Activated CD4-positive, alpha-beta T cell treated with anti-CD3 and anti-CD28 coated beads for 24 hours (primary cell): Measurements from ENCODE around the gene LRMDA.

ENCODE experiments used
- DNase-seq, 2 donors: peaks; one replicate each; pipeline ENCODE4 v3.0.0-alpha.2; 2020; ENCODE audit warnings: low read depth in 2 of 2

The LRMDA gene

DNA sequence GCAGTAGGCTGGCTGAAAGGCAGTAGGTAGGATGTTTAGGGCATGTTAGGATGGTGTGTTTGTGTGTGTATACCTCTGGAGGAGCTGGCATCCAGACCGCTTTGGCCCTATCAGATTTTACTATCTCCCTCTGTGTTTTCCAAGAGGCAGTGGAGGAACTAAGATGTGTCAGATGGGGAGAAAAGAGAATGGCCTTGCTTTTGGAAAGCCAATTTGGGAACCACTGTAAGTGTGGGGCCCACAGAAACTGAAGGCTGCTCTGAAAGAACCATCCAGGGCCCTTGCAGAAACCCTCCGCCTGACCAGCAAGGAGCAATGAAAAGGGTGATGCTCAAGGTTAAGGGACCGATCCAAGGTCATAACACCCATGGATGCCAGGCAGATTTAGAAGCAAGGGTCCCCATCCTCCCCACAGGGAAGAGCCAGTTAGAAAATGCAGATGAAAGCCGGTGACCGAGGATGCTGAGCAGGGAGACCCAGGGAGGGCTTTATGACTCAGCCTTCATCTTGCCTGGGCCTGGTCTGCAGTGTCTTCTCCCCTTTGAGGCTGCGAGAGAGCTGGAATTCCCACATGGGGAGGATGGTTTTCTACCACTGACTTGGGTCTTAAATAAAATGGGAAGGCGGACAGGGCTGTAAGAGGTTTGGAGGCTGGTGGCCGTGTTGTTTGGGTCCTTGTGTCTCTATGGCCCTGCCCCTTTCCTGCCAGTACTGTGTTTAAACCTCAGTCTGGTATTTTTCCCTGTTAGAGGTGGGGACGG, 275.8 kb downstream of the LRMDA start:
- DNase-seq, result no peak

DNA sequence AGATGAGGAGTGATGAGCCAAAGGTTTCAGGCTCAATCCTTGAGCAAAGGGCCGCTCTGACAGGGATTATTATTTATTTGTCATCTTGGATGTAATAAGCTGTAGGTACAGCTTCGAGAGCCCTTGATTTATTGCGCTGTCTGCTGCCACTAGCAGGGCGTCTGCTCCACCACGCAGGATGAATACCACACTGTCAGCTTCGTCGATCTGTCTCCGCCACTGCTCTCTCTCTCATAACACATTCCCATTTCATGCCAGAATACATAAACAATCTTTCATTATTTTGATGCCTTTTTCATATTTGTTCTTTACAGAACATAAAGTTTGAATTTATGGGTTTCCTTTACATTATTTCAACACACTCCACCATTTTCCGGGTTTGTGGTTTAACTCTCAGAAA, 276.6 kb downstream of the LRMDA start:
- DNase-seq, result no peak

DNA sequence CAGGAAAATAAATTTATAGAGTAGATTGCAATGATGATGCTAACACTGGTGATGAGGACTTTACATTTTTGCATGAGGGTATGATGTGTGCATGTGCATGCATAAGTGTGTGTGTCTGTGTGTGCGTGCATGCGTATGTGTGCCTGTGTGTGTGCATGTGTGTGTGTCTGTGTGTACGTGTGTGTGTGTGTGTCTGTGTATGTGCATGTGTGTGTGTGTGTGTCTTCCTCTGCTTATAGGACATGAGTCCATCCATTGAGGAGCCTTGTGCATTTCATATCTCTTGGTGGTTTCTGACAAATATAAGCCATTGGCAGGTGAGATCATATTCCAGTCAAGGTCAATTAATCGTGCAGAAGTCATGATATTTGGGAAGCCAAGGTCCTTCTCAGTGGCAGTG, 277.8 kb downstream of the LRMDA start:
- no peak for DNase-seq

DNA sequence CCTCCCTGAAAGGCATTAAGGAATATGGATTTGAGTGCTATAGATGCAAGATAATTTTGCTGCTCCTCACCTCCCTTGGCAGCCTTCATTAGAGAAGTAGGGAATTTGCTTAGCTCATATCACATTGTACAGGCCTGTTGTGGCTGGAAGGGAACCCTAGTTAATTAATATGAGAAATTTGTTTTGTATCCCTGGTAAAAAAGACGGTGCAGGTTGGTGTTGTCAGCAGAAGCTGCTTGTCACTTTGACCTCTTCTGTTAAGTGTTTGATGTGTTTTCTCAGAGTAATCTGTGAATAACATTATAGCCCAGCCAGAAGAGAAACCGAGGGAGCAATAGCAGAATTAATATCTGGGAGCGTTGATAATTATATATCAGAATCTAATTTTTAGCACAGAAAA, 278.4 kb downstream of the LRMDA start:
- DNase-seq, result no peak

DNA sequence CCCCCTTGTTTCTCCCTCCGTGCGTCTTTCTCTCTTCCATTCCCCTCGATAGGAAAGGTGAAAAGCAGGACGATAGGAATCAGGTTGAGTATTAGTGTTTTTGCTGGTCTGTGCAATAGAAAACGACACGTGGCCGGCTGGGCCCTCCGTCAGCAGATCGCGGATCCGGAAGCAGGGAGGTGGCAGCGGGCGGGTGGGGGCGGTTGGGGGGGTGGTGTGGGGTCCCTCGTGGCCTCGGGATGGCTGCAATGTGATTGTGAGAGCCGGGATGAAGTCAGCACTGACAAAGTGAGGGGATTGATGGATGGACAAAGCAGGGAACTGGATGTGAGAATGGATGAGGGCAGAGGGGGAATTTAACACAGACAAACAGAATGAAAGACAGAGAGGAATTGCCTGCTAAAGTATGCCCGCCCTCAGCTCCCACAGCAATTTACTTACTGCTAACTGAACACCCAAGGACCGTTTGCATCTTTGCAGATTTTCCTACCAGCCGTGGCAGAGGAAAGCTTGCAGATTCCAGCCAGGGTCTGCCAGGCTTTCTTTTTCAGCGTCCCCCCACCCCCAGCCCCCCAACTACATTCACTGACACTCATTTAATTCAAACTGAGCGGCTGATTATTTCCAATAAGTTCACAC, 280.9 kb downstream of the LRMDA start:
- no peak for DNase-seq

DNA sequence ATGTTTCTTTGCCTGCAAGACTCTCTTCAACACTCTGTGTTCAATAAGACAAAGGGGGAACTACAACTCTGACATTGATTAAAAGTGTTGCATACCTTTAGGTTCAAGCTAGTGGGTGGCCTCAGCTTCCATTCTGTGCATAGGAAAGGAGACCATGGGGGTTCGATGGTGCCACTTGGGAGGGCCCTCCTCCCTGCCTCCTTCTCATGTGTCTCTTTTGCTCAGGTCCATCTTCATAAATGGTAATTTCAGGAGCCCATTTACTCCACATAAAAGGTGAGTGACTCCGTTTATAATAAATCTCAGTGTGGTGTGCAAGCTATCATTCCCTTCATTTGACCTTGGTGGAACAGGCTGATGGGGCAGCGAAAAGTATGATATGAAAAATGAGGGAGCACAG, 285.1 kb downstream of the LRMDA start:
- DNase-seq, result no peak

DNA sequence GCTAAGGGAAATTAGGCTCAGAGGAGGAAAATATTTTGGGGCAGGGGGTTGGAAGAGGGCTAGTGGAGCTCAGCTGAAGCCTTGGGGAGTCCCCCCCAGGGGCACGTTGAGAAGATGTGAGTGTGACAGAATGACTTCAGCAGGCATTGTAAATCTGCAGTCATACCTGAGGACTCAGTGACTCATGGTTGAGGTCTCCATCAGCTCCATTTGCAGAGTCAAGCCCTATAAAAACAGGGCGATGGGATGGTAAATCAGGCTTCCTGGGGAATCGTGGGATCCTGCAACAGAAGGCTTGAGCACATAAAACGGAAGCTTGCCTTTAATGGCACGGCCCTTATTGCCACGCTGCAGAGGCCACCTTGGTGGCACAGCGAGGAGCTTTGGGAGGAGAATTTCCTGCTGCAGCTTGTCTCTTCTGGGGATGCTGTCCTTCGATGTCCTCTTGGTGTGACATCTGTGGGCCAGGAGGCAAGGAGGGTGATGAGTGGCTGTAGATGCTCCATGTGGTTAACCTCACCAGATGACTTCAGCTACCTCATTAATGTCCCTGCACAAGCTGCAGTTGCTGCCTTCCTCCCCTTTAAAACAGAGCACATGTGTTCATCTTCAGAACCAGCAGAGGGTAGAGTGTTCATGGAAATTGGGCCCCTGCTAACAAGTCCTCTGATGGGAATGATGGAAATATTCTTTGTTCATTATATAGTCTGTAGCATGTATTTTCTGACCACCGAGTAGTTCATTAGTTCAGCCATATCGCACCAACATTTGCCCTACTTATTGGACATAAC, 285.9 kb downstream of the LRMDA start:
- no peak for DNase-seq

DNA sequence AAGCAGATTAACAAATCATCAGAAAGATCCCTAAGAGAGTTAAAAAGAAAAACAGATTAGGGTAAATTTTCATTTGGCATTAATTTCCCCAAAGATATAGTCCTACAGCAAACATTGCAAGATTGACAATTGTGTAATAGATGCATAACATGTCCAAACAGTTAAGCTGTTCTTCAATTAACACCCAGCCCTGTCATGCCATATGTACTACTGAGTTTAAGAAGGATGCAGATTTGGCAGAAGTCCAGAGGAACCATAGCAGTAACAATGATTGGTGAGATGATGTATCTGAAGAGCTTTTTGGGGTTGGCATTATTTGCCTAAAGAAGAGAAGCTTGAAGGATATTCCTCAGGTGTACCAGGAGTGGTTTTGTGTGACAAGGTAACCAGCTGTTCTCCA, 287.6 kb downstream of the LRMDA start:
- no peak for DNase-seq

DNA sequence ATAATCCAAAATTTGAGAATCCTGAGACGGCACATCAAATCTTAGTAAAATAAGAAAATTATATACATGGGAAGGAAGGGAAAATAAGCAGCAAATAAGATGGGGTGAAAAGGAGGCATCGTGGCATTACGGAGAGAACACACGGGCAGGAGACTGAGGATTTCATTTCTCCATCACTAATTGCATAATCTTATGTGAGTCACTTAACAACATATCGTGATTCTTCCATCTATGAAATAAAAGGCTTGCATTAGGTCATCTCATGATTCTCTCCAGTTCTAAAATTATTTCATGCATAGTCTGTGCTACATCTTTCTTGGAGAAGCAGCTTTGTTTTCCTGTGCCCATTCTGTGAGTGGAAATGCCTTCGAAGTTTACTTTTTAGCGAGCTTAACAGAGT, 288.7 kb downstream of the LRMDA start:
- no peak for DNase-seq

DNA sequence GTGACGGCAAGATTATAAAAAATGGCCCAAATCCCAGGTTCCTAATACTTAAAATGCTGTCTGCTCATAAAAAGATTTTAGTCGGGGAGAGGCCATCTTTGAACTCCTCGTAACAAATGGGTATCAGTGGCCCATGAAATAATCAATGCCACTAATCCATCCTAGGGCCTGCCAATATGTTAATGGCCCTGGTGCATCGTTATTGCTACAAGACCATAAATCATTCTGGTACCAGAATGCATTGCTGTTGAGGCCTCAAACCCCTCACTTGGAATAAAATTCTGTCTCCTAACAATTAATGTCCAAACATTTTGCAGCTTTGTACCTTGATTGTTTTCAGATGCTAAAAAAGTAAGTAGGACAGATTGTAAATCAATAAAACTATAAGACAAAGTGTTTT, 290.6 kb downstream of the LRMDA start:
- DNase-seq, result no peak

DNA sequence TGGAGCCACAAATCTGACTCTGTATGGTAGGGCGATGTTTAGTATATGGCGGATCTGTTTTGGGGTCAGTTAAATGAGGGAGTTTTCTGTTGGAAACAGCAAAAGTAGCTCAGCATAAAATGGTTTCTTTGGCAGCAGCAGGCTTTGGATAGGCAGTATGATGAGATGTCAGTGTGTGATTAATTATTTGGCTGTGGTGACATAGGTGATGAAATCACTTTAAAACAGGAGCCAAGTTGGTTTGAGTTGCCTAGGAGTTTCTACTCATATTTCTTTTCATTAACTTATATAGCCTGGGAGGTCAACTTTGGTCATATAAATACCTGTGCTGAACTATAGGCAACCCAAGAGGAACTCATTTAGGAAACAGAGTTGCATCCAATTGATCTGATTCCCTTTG, 291.2 kb downstream of the LRMDA start:
- no peak for DNase-seq

DNA sequence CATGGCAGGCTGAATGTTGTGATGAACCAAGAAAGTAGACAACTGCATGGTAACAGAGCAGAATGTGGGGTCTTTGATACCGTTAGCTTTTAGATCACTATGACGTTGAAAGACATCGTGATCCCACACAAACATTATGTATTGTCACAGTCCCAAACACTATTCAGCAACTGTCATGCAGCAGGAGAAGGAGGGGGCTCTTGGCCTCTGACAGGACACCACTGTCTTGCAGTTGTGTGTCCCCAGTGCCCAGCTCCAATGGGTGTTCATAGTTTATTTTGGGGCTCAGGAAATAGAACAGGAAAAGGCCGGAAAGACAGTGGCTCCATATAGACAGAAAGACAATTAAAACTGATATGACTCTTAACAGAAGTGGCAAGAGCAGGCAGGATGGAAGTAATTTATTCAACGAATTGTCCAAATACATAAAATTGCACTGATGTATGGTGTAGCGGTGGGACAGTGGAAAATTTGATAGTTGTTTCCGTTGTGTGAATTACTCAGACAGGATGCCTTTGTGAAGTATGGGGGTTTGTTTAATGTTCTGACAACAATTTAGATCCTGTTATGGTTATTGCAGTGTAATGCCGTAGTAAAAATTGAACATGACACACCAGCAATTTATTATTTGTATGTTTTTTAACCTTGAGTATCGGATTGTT, 292.0 kb downstream of the LRMDA start:
- DNase-seq, result no peak

DNA sequence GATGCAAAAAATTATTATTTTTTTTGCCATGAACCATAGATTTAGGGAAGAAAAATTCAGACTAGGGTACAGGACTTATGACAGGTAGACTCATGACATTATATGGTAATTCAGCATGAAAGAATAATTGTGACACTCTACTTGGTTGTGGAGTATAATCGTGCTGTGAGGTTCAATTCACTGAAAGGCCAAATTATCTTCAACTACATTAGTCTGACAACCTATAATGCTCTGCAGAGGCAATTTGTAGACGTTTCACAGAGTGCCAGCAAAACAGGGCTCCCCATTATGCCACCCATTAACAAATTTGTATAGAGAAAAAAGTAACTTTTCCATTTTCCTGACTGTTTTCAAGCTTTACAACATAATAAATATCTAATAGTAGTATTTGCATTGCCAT, 292.6 kb downstream of the LRMDA start:
- no peak for DNase-seq

DNA sequence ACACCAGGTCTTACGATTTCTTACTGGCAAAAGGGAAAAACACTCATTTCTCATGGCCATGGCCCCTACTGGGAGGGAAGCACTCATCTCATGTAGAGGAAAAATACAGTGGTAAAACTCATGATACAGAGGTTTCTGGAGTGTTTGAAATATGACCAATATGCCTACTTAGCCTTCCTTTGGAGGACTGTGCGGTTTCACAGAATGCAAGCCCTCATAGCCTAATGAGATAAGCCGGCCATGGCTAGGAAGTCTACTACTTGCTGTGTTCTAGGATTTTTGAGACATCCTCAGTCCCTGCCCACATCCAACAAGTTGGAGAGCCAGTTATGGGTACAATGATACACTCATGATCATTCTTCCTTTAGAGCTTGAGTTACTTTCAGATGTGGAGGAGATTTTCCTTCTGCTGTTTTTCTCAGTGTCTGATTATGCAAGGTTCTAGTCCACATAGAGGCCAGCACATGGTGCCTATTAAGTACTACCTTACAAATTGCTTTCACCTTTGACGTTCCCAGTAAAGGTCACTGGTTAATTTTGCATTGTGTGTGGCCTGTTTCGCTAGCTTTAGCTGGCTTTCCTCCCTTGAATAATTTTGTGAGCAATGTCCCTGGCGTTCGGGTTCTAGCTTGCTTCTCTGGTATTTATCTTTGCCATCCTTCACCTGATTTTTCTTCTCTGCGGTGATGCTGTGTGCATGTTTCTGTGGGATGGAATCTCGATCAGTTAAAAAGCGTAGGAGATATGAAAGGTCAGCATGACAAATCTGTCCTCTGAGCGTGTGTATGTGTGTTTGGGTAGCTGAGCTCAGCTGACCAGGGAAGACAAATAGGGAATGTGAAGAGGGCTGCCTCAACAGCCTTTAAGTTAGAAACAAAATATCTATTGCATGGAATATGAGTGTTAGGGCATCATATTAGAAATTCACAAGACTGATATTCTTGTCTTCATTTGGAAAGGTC, 295.4 kb downstream of the LRMDA start:
- no peak for DNase-seq

DNA sequence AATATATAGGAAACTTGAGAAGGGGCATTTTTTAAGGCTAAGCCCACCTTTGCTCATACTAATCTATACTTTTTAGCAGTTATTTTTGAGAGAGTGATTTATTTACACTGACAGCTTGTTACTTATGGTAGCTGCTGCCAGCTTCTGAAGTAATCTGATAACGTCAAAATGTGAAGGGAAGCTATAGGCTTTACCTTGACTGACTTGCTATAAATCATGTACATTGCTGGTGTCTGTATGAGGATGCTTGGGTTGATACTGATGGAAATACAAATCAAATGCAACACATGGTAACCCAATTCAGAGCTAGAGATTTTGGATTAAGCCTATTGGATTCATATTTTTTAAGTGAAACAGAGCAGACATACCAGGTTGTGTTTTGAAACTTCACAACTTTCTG, 299.4 kb downstream of the LRMDA start:
- DNase-seq, result no peak

DNA sequence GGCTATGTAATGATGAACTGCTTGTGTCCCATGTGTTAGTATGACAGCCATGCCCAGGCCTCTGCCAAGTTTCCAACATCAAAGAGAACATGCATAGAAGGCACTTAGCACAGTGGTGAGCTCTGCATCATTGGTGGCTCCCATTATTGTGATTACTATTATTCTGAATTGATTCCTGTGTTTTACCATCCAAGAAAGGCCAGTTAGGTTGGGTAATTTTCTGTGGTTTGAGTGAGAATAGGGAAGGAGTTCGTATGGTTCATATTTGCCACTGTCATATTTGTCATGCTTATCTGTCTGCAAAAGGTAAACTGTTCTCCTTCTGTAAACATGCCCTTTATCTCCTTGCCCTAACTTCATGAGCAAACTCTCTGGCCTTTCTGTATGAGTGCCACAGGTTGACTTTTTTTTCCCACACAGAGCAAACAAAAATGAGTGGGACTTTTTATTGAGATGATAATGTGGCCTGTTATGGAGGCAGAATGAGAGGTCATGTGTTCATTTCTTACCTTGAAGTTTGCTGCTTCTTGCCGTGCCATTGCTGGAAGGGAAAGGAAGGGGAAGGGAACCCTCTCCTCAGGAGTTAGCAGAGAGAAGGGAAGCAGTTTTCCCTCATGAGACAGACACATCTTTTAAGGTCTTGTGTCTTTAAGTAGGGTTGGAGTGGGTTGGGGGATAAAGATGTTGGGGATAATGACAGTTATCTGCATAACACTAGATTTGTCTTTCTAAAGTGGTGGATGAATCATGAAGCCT, 301.9 kb downstream of the LRMDA start:
- DNase-seq, result no peak

DNA sequence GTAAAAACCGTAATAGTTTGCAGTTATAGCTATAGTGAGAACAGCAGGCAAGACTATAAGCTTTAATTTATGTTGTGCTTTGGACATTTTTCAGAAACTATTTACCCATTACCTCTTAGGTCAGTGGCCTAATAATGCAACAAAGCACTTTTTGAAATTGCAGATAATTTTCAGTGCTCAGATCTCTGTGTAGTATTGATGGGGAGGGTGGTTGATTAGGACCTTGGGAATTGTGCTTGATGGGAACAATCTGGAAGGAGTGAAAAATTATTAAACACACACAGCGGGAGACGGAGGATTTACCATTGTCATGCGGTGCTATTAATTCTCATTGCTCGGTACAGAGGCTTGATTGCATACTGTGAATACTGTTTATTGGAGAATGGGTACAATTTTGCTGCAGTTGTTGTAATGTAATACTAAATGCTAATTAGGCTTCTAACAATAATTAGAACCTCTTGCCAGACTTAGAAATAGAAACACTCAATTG, 304.8 kb downstream of the LRMDA start:
- no peak for DNase-seq

DNA sequence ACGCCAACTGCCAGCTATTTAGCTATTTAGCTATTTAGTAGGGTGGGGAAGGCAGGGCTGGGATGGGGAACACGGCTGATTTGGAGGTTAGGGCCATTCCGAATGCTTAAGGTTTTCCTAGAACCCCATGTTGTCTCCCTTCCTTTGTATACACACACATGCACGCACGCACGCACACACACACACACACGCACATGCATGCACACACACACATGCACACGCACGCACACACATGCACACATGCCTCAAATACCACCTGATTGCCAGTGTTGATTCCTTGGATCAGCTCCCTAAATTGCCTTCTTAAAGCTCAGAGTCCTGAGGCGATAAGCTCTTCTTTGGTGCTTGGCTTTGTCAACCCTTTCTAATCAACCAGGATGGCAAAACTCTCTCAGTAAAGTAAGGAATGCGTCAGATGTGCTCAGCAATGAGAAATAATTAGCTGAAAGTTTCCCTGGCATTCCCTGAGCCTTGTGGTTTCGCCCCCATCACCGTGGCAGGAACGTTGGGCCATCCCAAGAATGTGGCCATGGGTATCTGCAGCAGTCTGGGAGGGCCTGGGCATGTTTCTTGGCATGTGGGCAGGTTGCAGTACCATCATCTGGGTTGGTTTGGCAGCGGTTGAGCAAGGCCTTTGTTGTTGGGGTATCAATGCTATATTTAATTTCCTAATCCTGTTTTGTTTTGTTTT, 305.6 kb downstream of the LRMDA start:
- no peak for DNase-seq

DNA sequence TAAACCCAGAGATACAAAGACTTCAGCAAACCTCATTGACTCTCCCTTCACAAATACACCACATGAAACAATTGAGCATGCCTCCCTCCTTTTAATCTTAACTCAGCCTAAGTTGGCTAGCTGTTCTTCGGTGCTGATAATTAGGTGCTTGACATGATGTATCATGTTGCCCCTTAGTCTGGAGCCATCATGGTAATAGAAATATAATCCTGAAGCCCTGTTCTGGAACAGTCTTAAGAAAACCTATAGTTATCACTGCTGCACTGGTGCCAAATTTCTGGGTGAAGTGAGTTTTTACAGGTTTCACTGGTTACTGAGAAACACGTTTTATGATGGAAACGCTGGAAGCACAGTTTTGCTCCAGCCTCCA, 306.1 kb downstream of the LRMDA start:
- no peak for DNase-seq

DNA sequence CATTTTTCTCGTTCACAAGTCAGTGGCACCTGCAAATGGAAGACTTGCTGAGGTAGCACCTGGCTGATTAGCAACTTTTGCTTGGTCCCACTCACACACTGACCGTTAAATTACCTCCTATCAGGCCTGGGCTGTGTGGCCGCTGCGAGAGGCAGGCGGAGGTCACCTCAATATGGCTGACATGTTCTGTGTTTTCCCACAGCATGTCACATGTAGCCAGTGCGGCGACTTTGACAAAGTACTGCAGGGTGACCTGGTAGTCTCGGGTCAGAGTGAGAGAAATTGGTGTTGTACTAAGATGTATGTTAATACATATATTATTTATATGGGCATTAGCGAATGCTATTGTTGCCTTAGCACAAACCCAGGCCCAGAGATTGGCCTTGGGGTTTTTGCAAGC, 307.5 kb downstream of the LRMDA start:
- no peak for DNase-seq
